Activated CD4-positive, alpha-beta T cell treated with anti-CD3 and anti-CD28 coated beads, Interleukin-2, amount 50 U/mL, for 16 hours (primary cell): ENCODE data around the gene LEO1.
A peak's percentile ranks its signal among the peaks of the same experiment; 100 is the strongest.

ENCODE experiments used
- DNase-seq: peaks from one replicate; pipeline ENCODE4 v3.0.0-alpha.2; 2020

LEO1 gene

DNA sequence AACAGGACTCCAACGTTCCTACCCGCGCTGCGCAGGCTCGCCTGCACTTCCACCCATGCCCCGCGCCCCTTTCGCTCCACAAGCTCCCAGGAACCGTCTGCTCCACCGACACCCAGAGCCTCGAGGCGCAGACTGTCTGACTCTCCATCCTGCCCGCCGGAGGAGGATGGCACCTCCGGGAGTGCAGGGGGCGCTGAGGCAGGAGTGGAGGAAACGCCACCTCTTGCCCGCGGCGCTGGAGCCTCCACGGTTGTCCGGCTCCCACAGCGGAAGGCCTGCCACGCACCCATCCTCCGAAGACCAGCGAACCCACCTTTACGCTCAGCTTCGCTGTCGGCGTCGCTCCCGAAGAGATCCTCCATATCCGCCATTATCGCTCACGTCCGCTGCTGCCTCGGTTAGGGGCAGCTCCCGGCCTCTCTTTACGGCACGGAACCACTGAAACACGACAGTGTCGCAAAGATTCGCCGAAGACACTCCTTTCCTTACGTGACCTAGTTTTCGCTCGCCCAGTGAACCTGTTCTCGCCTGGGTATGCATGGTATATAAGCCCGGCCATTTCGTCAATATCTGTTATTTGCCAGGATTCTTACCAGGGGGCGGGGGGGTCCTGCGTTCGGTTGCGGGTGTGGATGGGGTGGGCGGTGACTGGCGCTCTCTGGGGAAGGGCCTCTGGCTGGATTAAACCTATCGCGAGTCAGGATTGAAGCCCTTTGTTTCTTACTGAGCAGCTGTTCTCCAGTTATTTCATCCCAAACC is at the start of gene LEO1:
Gene LEO1, minus strand, starts transcription at position 404 of the 759 bp plus-strand sequence. Its CDS starts 33 bp downstream, at position 371.
- DNase-seq, result peak; percentile 96

- peak; percentile 92 for DNase-seq
Measured at GRCh38 chr15:52021128-52021671, 49.6 kb upstream of the LEO1 start.

DNA sequence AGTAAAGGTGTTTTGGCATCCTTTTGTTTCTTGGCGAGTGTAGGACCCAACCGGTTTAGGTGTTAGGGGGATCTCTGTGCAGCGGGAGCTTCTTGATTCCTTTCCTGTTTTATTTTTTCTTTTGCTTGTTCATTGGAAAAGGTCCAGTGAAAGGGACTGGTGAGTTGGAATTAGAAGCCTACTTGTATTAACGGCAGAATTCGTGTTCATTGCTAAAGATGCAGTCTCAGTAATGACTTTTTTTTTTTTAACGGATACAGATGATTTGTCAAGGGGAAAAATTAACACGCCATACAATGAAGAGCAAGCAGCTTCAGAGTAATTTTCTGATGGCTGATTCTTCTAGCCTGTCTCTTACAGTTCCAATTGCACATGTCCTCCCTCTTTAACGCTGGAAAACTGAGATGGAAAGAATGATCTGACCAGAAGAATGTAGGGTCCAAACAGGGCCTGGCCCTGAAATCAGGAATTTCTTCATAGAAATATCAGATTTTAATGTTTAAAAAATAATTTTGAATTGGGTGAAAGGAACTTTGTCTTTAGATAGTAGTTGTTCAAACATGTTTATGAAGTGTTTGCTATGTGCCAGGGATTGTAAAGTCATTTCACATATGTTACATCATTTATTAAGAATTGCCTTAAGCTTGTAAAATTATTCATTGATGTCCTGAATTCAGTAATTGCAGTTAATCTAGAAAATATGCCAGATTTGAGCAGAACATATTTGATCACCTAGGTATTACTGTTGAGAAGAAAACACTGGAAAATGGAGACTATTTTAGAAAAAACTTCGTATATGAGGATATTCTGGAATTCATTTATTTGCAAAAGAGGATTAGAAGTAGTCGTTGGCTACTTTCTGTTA is 48.9 kb upstream of the LEO1 start:
- DNase-seq, result no peak

GRCh38 chr15:52019394-52020220 is 48.0 kb upstream of the LEO1 start:
- DNase-seq, result peak; percentile 72

GRCh38 chr15:52018693-52019393 is 47.3 kb upstream of the LEO1 start, which contains the start of gene MAPK6:
MAPK6 (plus strand) TSS chr15:52019219; CDS start chr15:52046461, 27,242 bp downstream.
- DNase-seq, result peak; percentile 95

DNA sequence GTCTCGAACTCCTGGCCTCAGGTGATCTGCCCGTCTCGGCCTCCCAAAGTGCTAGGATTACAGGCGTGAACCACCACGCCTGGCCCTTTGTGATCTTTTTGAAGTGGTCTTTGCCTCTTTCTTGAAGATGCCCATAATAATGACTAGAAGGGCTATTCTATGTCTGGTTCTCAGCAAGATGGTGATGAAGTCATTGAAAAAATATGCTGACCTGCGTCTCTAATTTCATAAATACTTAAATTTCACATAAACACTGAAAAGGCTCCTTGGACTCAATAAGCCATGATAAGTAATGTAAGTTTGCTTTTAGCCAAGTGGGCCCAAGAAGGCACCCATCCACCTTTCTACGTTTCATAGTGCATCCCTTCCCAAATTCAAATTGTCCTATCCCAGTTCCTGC is 46.7 kb upstream of the LEO1 start:
- DNase-seq, result no peak

DNA sequence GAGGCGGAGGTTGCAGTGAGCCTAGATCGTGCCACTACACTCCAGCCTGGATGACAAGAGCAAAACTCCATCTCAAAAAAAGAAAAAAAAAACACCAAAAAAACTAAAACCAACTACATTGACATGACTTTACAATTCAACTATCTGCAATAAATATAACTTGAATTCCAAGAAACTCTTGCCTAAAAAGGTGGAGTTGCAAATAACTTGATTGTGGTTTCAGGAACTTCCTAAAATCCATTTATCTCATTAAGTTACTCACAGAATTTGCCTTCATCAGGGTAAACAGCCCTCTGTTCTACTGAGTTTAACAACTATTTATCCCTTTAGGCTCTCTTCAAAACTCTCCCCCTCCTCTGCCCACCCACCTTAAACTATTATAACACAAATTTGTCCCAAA is 44.7 kb upstream of the LEO1 start:
- DNase-seq, result no peak

DNA sequence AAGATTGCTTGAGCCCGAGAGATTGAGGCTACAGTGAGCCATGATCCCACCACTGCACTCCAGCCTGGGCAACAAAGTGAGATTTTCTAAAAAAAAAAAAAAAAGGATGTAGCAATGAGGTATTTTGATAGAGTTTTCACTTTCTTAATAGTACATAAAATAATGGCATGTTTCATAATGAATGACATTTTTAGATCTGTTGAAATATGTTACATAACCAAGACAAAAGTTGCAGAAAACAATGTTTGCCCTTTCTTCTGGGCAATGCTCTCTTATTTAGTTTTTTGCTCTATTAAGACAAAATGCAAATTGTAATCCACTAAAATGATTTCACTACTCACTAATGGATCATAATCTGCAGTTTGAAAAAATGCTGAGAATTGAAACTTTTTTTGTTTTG is 43.0 kb upstream of the LEO1 start:
- DNase-seq, result no peak

GRCh38 chr15:52013151-52013791 is 41.7 kb upstream of the LEO1 start:
- DNase-seq, result peak; percentile 91

GRCh38 chr15:52012210-52012609 is 40.6 kb upstream of the LEO1 start:
- DNase-seq, result no peak

- no peak for DNase-seq
Measured at GRCh38 chr15:52011711-52012144, 40.1 kb upstream of the LEO1 start.

DNA sequence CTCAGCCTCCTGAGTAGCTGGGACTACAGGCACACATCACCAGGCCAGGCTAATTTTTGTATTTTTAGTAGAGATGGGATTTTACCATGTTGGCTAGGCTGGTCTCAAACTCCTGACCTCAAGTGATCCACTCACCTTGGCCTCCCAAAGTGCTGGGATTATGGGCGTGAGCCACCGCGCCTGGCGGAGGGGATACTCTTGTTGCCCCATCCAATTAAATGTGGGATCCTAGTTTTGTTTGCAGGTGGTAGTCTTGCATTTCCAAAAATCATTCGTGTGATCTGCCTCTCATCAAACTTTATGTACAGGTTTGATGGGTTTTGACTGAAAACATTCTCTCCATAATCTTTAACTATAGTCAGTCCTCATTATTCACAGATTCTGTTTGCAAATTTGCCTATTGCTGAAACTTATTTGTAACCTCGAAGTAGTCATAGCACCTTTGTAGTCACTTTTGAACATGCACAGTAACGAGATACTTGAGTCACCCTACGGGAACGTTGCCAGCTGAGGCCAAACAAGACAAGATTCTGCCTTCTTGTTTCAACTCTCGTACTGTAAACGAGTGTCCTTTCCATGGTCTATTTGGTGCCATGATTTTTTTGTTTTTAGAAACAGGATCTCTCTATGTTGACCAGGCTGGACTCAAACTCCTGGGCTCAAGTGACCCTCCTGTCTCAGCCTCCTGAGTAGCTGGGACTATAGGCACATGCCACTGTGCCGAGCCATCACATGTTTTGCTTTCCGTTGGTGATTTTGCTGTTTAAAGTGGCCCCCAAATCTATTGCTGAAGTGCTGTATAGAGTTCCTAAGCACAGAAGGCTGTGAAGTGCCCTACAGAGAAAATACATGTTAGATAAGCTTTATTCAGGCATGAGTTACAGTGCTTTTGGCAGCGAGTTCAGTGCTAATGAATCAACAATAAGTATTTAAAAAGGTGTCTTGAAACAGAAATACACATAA is 39.3 kb upstream of the LEO1 start:
- peak; percentile 84 for DNase-seq

GRCh38 chr15:52008698-52009434 is 37.3 kb upstream of the LEO1 start:
- no peak for DNase-seq

DNA sequence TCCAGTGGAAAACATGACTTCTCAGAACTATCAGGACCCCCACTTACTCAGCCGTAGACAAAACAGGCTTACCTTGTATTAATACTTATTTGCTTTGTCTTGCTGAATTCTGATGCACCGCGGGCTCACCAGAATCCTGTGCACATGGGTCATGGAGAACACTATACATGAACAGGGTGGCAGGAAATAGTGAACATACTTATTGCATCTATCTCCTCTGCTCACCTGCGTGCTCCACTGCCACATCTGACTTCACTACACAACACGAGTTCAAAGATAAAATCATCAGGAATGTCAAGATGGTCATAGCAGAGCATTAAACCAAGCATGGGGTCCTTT is 36.8 kb upstream of the LEO1 start:
- DNase-seq, result no peak

- DNase-seq, result no peak
Measured at GRCh38 chr15:52006702-52007340, 35.2 kb upstream of the LEO1 start.

DNA sequence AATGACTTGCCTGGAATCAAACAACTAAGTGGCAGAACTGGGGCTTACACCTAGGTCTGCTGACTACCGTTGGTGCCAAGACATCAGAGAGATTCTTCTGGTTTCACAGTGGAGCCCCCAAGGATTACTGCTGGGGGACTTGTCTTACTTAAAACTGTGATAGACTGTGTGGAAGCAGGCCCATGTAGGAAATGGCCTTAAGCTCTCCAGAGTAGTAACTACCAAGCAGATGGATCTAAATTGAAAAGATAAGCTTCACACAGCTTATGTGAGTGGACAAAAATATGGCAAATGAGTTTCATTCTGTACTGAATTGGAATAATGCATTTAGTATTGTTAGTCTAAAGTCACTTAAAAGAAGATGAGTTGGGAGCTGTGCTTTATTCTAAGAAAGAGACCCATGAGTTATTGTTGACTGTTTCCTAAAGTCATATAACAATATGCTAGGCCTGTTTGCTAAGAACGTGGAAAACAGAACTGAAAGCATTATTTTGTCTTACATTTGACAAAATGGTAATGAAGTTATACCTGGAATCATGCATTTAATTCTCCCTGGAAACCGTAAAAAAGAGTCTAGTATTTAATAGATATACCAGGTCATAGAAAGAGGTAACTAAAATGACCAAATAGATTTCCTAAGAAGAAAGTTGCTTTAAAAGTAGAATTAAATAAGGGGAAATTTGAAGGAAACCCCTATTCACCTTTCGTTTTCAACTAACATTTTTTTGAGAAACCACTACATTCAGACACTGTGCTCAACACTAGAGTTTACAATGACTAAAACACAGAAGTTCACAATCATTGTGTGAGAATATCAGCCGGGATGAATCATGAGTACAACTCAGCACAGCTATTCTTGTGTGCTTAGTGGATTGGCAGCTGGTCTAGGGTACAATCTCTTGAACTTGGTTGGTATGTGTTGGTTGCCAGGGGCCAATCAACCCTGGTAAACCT is 34.4 kb upstream of the LEO1 start:
- DNase-seq, result peak; percentile 94

GRCh38 chr15:52004806-52005205 is 33.2 kb upstream of the LEO1 start:
- DNase-seq, result no peak

- no peak for DNase-seq
Measured at GRCh38 chr15:52003710-52004109, 32.1 kb upstream of the LEO1 start.
